ENCODE results near the gene STK39.
"Not testable (repeated sequence)": the region's sequence is repeated elsewhere in the genome, so short reads cannot be mapped to it uniquely, and the experiment has no call there.

The STK39 gene

GRCh38 chr2:168079236-168079635 lies 168.2 kb downstream of the STK39 start:
- FAIRE-seq: no peak

GRCh38 chr2:168076731-168077130 lies 170.7 kb downstream of the STK39 start:
- no peak for FAIRE-seq

- FAIRE-seq: no peak
These were observed 171.9 kb downstream of the STK39 start for GRCh38 chr2:168075446-168075845.

- FAIRE-seq: no peak
These were observed 174.6 kb downstream of the STK39 start for GRCh38 chr2:168072626-168073303.

GRCh38 chr2:168064011-168064998 lies 183.1 kb downstream of the STK39 start:
- no peak for FAIRE-seq

GRCh38 chr2:168062936-168063335 lies 184.5 kb downstream of the STK39 start:
- FAIRE-seq: no peak

GRCh38 chr2:168062054-168062453 lies 185.3 kb downstream of the STK39 start:
- FAIRE-seq: no peak

- FAIRE-seq: no peak
These were observed 186.2 kb downstream of the STK39 start for GRCh38 chr2:168060986-168061750.

GRCh38 chr2:168059758-168060157 lies 187.6 kb downstream of the STK39 start:
- no peak for FAIRE-seq

- no peak for FAIRE-seq
These were observed 188.7 kb downstream of the STK39 start for GRCh38 chr2:168058675-168059074.

GRCh38 chr2:168056242-168056787 lies 191.1 kb downstream of the STK39 start:
- FAIRE-seq: no peak

- FAIRE-seq: no peak
These were observed 192.7 kb downstream of the STK39 start for GRCh38 chr2:168054657-168055056.

- no peak for FAIRE-seq
These were observed 193.7 kb downstream of the STK39 start for GRCh38 chr2:168053676-168054075.

- FAIRE-seq: no peak
These were observed 194.6 kb downstream of the STK39 start for GRCh38 chr2:168052773-168053172.

GRCh38 chr2:168050377-168050776 lies 197.0 kb downstream of the STK39 start:
- no peak for FAIRE-seq

- no peak for FAIRE-seq
These were observed 197.8 kb downstream of the STK39 start for GRCh38 chr2:168049609-168050008.

GRCh38 chr2:168047091-168047690 lies 200.2 kb downstream of the STK39 start:
- no peak for FAIRE-seq

- FAIRE-seq: no peak
These were observed 202.8 kb downstream of the STK39 start for GRCh38 chr2:168044579-168044978.

- no peak for FAIRE-seq
These were observed 203.2 kb downstream of the STK39 start for GRCh38 chr2:168044176-168044575.

- not testable (repeated sequence) for FAIRE-seq
These were observed 205.1 kb downstream of the STK39 start for GRCh38 chr2:168042127-168042824.

GRCh38 chr2:168039881-168040280 lies 207.5 kb downstream of the STK39 start:
- FAIRE-seq: no peak

GRCh38 chr2:168037778-168038177 lies 209.6 kb downstream of the STK39 start:
- FAIRE-seq: no peak

All from colon (tissue), 2 donors.